Stimulated activated CD4-positive, alpha-beta T cell treated with anti-CD3 and anti-CD28 coated beads, Interleukin-1b, Interleukin-23, amount 100 ng/mL, for 24 hours (primary cell): Measurements from ENCODE around the gene TTLL4.

Experiments used
- DNase-seq, 4 experiments: peaks; one replicate each; pipeline ENCODE4 v3.0.0-alpha.2; 2020; ENCODE audit warnings: low read depth in 4 of 4, low spot score in 1 of 4

Gene TTLL4

GRCh38 chr2:218782528-218782844 lies 71.9 kb downstream of the TTLL4 start:
- no peak for DNase-seq

- DNase-seq = no peak
Measured at GRCh38 chr2:218783688-218784087, 73.1 kb downstream of the TTLL4 start.

GRCh38 chr2:218785103-218785502 lies 74.5 kb downstream of the TTLL4 start:
- no peak for DNase-seq

- DNase-seq = no peak
Measured at GRCh38 chr2:218786133-218786532, 75.5 kb downstream of the TTLL4 start.

- DNase-seq = no peak
Measured at GRCh38 chr2:218788529-218789255, 78.1 kb downstream of the TTLL4 start.

- DNase-seq = no peak
Measured at GRCh38 chr2:218792433-218792832, 81.8 kb downstream of the TTLL4 start.

- no peak for DNase-seq
Measured at GRCh38 chr2:218796691-218797090, 86.1 kb downstream of the TTLL4 start.

GRCh38 chr2:218798767-218799504 lies 88.3 kb downstream of the TTLL4 start:
- DNase-seq = no peak

GRCh38 chr2:218799990-218800389 lies 89.4 kb downstream of the TTLL4 start:
- no peak for DNase-seq

GRCh38 chr2:218802386-218802994 lies 91.9 kb downstream of the TTLL4 start:
- DNase-seq = no peak

GRCh38 chr2:218804817-218805216 lies 94.2 kb downstream of the TTLL4 start:
- no peak for DNase-seq
